ENCODE measurements around the gene DUSP8. TPM values are rescaled to one million over a fixed set of nuclear protein-coding genes. Genes with fewer than 3 reads are reported as not detected.
A peak's percentile ranks its signal among the peaks of the same experiment; 100 is the strongest.

Gene DUSP8
- total RNA-seq, 4 donors from 2014 or later, result 2.5 to 18.4 (median 13.2) TPM

GRCh38 chr11:1557051-1557884 is 14.8 kb downstream of the DUSP8 start:
- TF ChIP-seq POLR2A (IDR thresholded peaks at IDR 0.05), result no peak
- TF ChIP-seq CTCF (IDR thresholded peaks at IDR 0.05), result no peak
- H3K4me3 ChIP-seq, result no peak overlapping the region
- no peaks in the 10 kb centered on the region for H3K27me3 ChIP-seq
- peaks cover 0 to 50% (median 8%) of the 10 kb centered on the region in 4 donors for H3K4me1 ChIP-seq
- no peak for DNase-seq
- H3K27ac ChIP-seq, result peak overlapping the region in 3 of 4 donors; percentile 71 to 91 (median 84)
- no peaks in the 10 kb centered on the region for H3K9me3 ChIP-seq
- H3K36me3 ChIP-seq, result peaks cover 0 to 16% (median 0%) of the 10 kb centered on the region in 3 donors

- no peaks in the 10 kb centered on the region for H3K9me3 ChIP-seq
- no peaks in the 10 kb centered on the region for H3K27me3 ChIP-seq
- TF ChIP-seq POLR2A (IDR thresholded peaks at IDR 0.05), result no peak
- no peak for TF ChIP-seq CTCF (IDR thresholded peaks at IDR 0.05)
- no peak overlapping the region for H3K4me3 ChIP-seq
- no peak overlapping the region for H3K27ac ChIP-seq
- H3K36me3 ChIP-seq, result peaks cover 0 to 12% (median 0%) of the 10 kb centered on the region in 3 donors
- peak in 1 of 3 donors; percentile 31 for DNase-seq
- H3K4me1 ChIP-seq, result peaks cover 0 to 41% (median 8%) of the 10 kb centered on the region in 4 donors
Measured at GRCh38 chr11:1556278-1556902, 15.7 kb downstream of the DUSP8 start.

- no peak for TF ChIP-seq CTCF (IDR thresholded peaks at IDR 0.05)
- Histone ChIP-seq H3K27me3 (no peaks in the 10 kb centered on the region), H3K4me1 (peaks cover 0 to 38% (median 8%) of the 10 kb centered on the region in 4 donors), H3K27ac (no peak overlapping the region), H3K4me3 (no peak overlapping the region), H3K36me3 (peaks cover 0 to 7% (median 0%) of the 10 kb centered on the region in 3 donors), H3K9me3 (no peaks in the 10 kb centered on the region)
- no peak for DNase-seq
Measured at GRCh38 chr11:1555713-1556153, 16.3 kb downstream of the DUSP8 start.

DNA sequence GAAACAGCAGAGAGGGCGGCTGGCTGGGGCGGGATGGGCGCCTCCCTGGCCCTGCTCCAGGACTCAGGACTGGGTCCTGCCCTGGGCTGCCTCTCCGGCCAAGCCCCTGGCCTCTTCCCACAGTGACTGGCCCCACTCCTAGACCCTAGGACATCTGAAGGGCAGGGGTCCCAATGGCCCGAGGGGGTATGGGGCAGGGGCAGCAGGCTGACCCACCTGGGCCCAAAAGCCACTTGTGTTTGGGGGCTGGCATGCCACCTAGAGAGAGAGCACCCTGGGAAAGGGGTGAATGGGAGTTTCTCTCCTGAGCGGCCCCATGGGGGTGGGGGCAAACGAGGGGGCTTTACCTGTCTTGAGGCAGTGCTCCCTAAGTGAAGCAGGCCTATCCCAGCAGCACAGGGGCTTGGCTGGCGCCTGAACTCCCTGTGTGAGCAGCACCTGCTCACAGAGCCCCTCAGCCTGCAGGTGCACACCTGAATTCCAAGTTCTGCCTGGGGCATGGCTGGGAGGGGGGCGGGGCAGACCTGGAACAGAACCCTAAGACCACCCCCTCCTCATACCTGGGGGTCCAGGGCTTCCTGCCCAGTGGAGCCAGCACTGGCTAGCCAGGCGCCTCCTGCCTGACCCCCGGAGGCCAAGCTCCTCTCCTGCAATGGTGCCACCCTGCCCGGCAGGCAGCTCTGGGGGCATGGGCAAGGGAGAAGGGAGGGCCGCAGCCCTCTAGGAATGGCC is 16.9 kb downstream of the DUSP8 start:
- Histone ChIP-seq H3K27ac (no peak overlapping the region), H3K27me3 (no peaks in the 10 kb centered on the region), H3K9me3 (no peaks in the 10 kb centered on the region), H3K36me3 (peaks cover 0 to 7% (median 0%) of the 10 kb centered on the region in 3 donors), H3K4me1 (peaks cover 0 to 33% (median 6%) of the 10 kb centered on the region in 4 donors), H3K4me3 (no peak overlapping the region)
- DNase-seq, result no peak
- no peak for TF ChIP-seq POLR2A (IDR thresholded peaks at IDR 0.05)
- TF ChIP-seq CTCF (IDR thresholded peaks at IDR 0.05), result no peak

- DNase-seq, result peak in 2 of 3 donors; percentile 87 to 88
- Histone ChIP-seq H3K4me1 (peaks cover 0 to 21% (median 2%) of the 10 kb centered on the region in 4 donors), H3K4me3 (no peak overlapping the region), H3K36me3 (peaks cover 0 to 7% (median 0%) of the 10 kb centered on the region in 3 donors), H3K27ac (no peak overlapping the region), H3K27me3 (no peaks in the 10 kb centered on the region), H3K9me3 (no peaks in the 10 kb centered on the region)
- TF ChIP-seq CTCF (IDR thresholded peaks at IDR 0.05), result peak in 4 of 6 experiments; percentile 24 to 83 (median 64)
- no peak for TF ChIP-seq POLR2A (IDR thresholded peaks at IDR 0.05)
Measured at GRCh38 chr11:1553808-1554594, 18.1 kb downstream of the DUSP8 start.

All from Peyer's patch (tissue), 4 donors.